Tongue (tissue), 2 donors: ENCODE results near the gene NR6A1. TPM values are rescaled to one million over a fixed set of nuclear protein-coding genes. Genes with fewer than 3 reads are reported as not detected.
A peak's percentile ranks its signal among the peaks of the same experiment; 100 is the strongest.

Experiments
- DNase-seq: peaks from one replicate; pipeline ENCODE4 v3.0.0-alpha.2; 2015
- total RNA-seq: library from RNA; depleted of rRNA; stranded (reverse); fragments of >200 nt; gene quantifications from one replicate; pipeline ENCODE4 v1.2.3, GENCODE V29; 2014

The NR6A1 gene
- total RNA-seq, 1 donor from 2014 or later, result 1.0 TPM

- no peak for DNase-seq
These were observed 47.8 kb downstream of the NR6A1 start for GRCh38 chr9:124723352-124723751.

DNA sequence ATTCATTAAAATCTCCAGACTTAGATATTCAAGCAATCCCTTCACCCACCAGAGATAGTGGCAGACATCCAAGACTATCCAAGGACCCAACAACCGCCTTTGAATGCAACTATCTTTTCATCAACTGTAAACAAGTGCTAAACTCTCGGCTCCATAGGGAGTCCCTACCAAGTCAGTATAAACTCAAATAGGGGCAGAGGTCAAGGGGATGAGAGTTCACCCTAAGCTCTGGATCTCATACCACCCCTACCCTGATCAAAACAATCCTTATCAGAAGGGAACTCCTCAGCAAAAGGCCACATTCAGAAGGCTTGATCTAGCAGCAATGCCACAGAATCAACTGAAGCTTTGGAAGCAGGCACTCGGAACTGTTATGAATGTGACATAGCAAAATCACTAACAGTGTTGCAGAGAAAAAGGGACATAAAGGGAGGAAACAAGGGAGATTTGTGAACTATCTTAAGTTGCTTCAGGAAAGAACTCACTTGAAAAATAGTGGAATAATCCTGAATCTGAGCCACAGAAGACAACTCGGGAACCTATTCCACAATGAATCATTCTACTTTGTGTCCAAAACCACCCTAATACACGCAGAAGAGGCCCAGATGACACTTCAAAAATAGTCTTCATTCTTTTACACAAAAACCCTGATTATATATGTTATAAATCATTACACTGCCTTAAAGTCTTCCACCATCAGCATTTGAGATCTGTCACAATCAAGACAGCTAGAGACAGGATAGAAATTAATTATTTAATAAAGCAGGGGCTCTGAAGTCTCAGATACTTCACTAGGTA is 49.8 kb downstream of the NR6A1 start:
- DNase-seq, result no peak

GRCh38 chr9:124720429-124721108 is 50.5 kb downstream of the NR6A1 start:
- no peak for DNase-seq

- no peak for DNase-seq
These were observed 52.2 kb downstream of the NR6A1 start for GRCh38 chr9:124718928-124719327.

DNA sequence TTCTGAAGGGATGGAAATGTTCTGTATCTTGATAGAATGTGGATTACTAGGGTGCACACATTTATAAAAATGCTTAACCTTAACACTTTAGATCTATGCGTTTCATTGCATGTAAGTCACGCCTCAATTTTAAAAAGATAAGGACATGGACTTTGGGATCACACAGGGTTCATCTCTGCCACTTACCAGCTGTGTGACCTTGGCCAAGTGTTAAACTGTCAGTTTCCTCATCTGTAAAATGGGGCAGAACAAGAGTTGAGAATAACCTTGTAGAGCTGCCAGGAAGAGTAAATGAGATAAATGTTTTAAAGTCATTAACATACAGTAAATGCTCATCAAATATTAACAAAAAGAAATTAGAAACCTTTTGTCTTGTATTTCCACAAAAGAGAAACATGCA is 53.5 kb downstream of the NR6A1 start:
- no peak for DNase-seq

GRCh38 chr9:124716808-124717207 is 54.3 kb downstream of the NR6A1 start:
- no peak for DNase-seq

- no peak for DNase-seq
These were observed 60.3 kb downstream of the NR6A1 start for GRCh38 chr9:124710766-124711165.

DNA sequence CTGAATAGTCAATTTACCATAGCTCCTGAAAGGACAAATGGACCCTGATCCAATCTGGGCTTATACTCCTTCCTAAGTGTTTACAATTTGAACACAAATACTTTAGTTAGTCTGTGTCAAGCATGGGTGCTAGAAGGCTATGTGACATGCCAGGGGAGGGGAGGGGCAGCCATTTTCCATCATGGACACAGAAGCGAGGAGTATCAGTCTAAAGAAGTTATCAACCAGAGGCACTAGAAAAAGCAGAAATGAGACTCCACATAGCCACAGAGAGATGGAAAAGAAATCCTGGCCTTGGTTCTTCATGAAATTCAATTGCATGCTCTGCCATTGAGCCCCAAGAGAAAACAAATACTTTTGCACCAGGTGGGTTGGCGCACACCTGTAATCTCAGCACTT is 61.8 kb downstream of the NR6A1 start:
- no peak for DNase-seq

DNA sequence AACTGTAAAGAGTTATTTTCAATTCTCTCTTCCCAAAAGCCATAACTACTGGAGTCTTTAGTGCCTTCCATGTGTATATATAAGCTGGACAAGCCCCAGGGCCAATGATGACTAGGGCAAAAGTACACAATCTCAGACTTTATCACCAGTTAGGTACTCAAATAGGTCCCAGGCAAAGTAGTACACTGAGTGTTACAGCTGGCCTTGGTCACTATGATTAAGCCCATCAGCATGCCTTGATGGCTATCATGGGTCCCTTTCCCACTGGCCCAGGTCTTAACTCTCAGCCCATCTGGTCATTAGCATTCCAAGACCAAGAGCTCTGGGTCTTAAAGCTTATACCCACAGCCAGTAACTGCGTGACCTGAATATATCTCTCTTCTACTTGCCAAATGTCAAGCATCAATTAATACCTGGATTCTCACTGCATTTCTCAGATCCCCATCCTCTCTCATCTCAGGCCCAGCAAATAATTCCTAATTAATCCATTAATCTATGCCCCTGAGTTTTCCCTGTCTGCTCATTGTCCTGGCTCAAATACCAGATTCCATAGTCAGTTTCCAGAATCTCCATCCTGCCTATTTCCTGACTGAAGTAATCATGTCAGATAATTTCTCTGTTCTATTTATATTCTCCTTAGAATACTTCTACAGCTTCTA is 62.3 kb downstream of the NR6A1 start:
- no peak for DNase-seq

- DNase-seq, result no peak
These were observed 63.0 kb downstream of the NR6A1 start for GRCh38 chr9:124708074-124708473.

GRCh38 chr9:124707666-124708065 is 63.4 kb downstream of the NR6A1 start:
- DNase-seq, result no peak

DNA sequence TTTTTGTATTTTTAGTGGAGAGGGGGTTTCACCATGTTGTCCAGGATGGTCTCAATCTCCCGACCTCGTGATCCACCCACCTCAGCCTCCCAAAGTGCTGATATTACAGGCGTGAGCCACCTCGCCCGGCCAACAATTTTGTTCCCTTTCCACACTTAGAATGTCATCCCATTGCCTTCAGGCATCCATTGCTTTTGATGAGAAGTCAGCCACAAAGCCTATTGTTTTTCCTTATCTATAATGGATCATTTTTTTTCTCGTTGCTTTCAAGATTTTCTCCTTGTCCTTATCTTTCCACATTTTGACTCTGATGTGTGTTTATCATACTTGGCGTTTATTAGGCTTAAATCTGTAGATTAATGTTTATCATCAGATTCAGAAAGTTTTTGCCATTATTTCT is 64.4 kb downstream of the NR6A1 start:
- DNase-seq, result no peak

GRCh38 chr9:124699575-124699974 is 71.5 kb downstream of the NR6A1 start:
- no peak for DNase-seq

DNA sequence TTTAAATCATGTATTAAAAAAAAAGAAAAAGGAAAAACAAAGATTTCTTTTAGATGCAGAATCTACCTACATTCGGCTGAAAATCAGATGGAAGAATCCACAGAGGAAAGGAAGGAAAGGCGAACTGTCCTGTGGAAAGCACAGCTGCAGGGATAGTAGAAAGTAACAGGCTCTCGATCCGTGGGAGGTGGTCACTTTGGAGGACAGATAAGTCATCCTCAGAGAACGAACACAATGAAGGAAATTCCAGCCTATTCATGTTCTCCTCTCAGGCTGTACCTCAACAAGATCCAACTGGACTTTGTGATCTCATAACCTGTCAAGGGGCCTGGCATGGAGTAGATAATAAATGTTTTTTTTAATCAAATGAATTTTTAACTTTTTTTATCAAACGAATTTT is 72.8 kb downstream of the NR6A1 start:
- DNase-seq, result no peak

GRCh38 chr9:124697326-124698200 is 73.5 kb downstream of the NR6A1 start:
- DNase-seq, result peak; percentile 33

DNA sequence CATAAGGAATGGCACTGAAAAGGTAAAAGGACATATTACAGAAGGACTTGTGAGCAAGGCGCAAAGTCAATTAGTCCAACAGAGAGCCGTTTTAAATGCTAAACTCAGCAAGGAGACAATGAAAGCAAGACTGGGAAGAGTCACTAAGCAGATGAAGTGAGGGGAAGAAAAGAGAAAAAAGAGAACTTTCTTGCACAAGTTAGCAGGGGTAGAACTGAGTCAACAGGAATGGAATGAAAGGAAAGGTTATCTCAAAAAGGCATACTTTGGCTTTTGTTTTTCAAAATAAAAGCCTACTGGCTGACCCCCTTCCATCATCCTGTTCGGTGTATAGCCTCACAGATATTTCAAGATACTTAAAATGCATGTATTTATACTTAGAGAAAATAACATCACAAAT is 75.0 kb downstream of the NR6A1 start:
- no peak for DNase-seq

DNA sequence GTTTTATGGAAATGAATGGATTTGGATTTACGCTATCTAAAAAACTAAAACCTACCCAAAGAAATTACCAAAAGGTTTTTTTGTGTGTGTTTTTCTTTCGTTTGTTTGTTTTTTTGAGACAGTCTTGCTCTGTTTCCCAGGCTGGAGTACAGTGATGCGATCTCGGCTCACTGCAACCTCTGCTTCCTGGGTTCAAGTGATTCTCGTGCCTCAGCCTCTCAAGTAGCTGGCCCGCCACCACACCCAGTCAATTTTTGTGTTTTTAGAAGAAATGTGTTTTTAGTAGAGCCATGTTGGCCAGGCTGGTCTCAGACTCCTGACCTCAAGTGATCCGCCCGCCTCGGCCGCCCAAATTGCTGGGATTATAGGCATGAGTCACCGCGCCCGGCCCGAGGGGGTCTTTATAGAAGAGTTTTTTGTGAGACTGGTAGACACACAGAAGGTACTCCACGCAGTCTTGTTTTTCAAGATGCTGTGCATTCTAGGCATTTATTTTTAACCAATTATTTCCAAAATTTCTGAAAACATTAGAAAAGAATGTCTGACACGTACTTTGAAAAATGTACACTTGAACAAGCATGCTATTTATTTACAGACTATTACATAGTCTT is 75.7 kb downstream of the NR6A1 start:
- no peak for DNase-seq

GRCh38 chr9:124694414-124695279 is 76.5 kb downstream of the NR6A1 start:
- DNase-seq, result no peak

- no peak for DNase-seq
These were observed 77.7 kb downstream of the NR6A1 start for GRCh38 chr9:124693403-124693802.

- DNase-seq, result no peak
These were observed 82.7 kb downstream of the NR6A1 start for GRCh38 chr9:124688238-124688904.
